Suppressor macrophage treated with lipopolysaccharide for 1 hour (primary cell): Measurements from ENCODE around the gene PLEKHG4B.
A peak's percentile ranks its signal among the peaks of the same experiment; 100 is the strongest.
"Not testable (repeated sequence)": the region's sequence is repeated elsewhere in the genome, so short reads cannot be mapped to it uniquely, and the experiment has no call there.

ENCODE experiments used
- DNase-seq, 3 donors: peaks; one replicate each; pipeline ENCODE4 v3.0.0-alpha.2; 2020 to 2022

The PLEKHG4B gene

DNA sequence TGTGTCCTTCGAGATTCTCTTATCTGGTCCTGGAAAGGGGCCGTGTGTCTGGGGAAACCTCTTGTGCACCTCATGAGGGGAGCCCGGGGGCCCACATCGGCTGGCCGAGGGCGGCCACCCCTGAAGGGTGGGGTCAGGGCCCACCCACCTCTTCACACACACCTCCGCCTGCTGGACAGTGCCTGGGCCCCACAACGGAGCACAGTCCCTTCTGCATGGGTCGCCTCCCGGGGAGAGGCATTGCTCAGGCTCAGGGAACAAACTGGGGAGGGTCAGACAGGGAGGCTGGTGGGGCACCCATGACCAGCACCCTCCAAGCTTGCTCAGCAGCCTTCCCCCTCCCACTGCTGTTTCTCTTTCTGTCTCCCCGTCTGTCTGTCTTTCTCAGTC lies 98.0 kb downstream of the PLEKHG4B start:
- DNase-seq = no peak

DNA sequence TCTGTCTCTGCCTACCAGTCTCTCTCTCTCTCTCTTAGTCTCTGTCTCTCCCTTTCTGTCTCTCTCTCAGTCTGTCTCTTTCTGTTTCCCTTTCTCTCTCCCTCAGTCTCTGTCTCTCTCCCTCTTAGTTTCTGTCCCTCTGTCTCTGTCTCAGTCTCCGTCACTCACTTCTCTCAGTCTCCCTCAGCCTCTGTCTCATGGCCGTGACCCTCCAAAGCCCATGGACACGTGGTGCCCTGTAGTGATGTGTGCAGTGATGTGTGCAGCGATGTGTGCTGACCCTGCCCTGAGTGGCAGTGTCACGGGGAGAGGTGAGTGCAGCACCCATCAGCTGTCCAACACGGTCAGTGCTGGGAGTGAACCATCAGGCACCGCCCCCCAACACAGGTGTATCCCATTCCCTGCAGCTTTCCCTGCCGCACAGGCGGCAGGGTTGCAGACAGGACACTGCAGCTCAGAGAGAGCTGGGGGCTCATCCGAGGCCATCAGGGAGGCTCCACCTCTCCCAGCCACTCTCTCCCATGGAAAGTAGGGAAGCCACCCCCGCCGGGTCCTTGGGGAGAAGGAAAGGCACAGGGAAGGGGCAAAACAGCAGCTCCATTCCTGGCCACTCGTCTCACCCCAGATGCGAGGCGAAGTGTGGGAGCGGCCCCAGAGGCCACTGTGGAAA lies 98.5 kb downstream of the PLEKHG4B start:
- no peak for DNase-seq

DNA sequence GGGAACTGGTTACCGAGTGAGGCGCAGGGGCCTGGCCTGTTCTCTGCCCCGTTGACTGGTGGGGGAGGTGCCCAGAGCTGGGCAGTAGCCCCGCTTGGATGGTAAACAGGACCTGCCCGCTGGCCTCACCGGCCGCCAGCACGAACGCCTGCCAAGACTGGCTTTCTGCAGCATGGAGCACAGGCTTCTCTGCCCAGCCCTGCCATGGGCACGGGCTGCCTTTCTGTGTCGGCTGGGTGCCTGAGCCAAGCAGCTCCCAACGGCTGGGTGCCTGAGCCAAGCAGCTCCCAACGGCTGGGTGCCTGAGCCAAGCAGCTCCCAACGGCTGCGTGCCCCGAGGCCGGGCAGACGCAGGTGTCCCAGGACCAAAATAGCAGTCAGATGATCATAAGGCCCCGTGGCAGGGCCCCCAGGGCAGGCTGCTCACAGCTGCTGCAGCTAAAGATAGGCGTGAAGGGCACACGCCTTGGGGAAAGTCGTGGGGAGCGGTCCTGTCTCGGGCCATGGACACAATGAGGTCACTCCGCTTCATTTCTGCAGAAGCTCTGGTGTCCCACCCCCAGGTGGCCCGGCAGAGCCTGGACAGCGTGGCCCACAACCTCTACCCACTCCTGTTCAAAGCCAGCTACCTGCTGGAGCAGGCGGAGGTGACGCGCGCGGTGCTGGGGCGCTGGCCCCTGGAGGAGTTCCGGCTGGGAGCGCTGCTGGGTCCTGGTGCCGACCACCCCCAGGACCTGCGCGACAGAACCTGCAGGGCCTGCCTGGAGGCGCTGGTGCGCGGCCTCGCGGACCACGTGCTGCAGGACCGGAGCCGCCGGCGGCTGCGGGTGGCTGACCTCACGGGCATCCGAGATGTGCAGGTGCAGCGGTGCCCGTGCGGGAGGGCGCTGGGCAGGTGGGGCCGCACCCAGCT lies 99.3 kb downstream of the PLEKHG4B start, which contains the start of gene LRRC14B:
Gene LRRC14B, plus strand, starts transcription at position 460 of the 913 bp plus-strand sequence. Its CDS starts 44 bp downstream, at position 504.
- no peak for DNase-seq

DNA sequence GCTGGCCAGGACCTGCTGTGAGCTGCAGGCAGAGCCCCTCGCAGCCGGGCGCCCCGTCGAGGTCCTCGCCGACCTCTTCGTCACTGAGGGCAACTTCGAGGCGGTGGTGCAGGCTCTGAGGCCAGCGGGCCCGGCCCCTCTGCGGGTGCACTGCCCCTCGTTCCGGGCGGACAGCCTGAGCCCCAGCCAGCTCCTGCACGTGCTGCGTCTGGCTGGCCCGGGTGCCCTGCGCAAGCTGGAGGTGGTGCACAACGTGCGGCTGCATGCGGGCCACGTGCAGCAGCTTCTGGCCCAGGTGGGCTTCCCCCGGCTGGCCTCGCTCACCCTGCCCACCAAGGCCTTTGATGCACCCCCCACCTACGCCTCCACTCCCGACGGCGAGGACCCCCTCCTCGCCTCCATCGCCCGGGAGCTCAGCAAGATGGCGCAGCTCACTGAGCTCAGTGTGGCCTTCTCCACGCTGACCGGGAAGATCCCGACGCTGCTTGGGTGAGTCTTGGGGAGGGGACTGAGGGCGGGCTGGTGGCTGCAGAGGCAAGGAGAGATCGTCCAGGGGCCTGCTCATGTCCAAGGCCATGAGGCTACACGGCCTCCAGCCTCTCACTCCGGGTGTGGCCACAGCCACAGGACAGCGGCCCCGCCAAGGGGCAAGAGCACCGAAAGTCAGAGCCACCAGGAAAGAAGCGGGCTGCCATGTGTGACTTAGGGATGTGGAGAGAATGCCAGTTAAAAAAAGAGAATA lies 100.2 kb downstream of the PLEKHG4B start:
- DNase-seq = no peak

DNA sequence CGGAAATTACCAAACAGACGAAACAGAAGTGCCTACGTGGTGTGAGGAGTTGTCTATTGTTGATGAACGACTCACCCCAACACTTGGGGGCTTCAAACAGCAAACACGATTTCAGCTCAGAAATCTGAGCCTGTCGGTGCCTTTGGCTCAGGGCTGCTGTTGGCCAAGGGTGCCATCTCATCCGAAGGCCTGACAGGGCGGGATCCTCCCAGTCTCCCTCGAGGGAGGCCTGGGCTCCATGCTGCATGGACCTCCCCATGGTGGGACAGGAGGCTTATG lies 100.7 kb downstream of the PLEKHG4B start:
- no peak for DNase-seq

DNA sequence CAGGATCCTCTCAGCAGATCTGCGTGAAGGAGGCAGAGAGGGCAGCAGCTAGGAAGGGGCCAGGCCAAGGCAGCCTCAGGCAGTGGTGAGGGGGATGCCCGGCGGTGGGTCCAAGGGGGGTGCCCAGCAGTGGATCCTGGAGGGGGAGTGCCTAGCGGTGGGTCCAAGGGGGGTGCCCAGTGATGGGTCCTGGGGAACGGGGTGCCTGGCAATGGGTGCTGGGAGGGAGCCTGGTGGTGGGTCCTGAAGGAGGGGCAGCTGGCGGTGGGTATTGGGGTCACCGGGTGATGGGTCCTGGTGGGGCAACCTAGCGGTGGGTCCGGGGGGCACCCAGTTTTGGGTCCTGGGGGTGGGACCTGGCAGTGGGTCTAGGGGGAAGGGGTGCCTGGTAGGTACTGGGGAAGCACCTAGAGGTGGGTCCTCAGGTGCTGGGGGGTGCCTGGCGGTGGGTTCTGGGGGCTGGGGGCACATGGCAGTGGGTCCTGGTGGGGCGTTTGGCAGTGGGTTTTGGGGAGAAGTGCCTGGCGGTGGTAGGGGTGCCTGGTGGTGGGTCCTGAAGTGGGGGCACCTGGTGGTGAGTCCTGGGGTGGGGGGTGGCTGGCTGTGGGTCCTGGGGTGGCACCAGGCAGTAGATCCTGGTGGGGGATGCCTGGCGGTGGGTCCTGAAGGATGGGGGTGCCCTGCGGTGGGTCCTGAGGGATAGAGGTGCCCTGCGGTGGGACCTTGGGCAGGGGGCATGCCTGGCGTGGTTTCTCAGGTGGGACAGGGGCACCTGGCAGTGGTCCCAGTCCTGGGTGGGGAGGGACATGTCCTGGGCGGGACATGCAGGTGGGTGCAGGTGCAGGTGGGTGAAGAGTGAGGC lies 101.2 kb downstream of the PLEKHG4B start:
- no peak for DNase-seq

DNA sequence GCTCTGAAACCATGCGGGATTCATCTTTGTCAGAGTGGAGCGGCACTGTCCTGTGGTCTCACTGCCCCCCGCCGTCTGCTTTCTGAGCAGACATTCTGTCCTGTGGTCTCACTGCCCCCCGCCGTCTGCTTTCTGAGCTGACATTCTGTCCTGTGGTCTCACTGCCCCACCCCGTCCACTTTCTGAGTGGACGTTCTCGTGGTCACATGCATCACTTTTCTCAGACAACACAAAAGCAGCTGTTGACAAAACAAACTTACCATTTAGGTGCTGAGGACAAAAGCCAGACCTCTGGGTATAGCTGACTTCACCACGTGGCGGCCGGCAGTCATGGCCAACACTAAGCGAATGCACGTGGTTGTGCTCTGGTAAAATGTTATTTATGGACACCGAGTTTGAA lies 102.1 kb downstream of the PLEKHG4B start:
- DNase-seq = no peak

DNA sequence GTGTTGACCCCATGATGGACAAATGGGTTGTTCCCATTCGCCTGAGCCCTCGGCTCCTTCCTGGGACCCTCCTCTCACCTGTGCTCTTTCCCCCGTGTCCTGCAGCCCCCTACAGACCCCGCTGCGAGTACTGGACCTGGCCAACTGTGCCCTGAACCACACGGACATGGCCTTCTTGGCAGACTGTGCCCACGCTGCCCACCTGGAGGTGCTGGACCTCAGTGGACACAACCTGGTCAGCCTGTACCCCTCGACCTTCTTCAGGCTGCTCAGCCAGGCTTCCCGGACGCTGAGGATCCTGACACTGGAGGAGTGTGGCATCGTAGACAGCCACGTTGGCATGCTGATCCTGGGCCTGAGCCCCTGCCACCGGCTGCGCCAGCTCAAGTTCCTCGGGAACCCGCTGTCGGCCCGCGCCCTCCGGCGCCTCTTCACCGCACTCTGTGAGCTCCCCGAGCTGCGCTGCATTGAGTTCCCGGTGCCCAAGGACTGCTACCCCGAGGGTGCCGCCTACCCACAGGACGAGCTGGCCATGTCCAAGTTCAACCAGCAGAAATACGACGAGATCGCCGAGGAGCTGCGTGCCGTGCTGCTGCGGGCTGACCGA lies 102.7 kb downstream of the PLEKHG4B start:
- no peak for DNase-seq

DNA sequence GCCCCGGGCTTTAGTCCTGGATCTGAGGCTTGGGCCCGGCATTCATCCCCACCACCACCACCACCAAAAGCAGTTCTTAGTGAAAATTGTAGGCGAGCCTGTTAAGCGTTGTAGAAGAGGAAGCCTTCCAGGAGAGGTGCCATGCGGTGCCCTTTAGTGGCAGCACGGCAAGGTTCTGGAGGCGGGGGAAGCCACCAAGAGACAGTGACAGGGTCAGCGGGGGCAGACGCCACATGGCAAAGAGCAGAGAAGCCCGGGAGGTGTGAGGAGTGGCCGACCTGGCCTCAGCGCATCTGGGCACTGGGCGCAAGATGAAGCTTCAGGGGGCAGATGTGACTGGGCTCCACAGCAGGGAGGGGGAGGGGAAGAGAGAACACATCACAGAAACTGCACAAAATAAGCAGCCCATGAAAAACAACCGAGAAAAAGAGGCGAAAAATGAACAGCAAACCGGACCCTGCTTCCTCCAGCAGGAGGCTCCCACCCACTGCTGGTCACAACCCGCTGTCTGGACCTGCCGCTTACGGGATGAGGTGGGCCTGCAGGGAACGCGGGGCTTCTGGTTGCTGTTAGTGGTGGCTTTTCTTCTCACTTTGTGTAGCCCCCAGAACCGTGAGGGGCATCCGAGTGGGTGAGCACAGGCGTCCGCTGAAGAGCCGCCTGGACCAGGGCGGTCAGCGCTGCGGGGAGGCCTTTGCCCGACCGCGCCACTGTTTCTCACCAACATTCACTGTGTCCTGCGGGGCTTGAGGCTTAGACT lies 103.6 kb downstream of the PLEKHG4B start:
- peak in 1 of 3 donors; percentile 8 for DNase-seq

DNA sequence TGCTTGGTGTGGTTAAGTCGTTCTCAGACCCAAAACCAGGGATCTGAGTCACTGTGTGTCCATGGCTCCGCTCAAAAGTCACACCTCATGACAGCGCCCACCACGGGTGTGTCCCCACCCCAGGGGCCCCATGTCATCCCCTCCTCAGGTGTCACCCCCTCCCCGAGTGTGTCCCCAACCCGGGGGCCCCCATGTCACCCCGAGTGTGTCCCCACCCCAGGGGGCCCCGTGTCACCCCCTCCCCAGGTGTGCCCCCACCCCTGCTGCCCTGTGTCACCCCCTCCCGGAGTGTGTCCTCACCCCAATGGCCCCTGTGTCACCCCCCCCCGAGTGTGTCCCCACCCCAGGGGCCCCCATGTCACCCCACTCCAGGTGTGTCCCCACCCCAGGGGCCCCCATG lies 104.4 kb downstream of the PLEKHG4B start:
- DNase-seq = no peak

DNA sequence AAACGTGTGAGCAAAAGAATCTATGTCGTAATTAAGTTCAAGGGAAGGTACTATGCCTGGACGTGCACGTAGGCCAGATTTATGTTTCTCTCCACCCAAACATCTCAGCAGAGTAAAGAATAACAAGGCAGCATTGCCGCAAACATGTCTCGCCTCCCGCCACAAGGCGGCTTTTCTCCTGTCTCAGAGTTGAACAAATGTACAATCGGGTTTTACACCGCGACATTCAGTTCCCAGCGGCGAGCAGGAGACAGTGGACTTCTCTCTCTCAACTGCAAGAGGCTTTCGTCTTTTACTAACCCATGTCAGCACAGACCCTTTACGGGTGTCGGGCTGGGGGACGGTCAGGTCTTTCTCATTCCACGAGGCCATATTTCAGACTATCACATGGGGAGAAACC lies 105.1 kb downstream of the PLEKHG4B start:
- DNase-seq = not testable (repeated sequence)

DNA sequence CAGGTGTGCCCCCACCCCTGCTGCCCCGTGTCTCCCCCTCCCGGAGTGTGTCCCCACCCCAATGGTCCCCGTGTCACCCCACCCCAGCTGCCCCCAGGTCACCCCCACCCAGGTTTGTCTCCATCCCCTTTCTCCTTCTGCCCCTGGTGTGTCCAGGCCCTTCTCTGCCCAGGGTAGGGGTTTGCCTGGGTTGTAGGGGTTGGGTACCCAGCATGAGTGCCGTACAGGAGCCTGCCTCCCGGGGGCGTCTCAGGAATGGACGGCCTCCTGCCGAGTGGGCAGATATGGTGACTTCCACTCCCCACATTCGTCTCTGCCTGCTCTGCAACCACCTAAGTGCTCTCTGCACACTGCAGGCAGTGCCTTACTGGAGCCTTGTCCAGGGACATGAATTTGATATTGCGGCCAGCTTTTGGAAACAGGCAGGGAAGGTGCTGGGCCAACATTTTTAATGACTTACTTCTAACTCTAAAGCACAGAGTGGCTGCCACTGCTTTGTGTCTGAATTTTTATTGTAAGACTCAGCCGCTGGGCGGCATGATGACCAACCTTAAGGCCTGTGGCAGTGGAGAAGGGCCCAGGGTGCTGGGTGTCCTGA lies 106.0 kb downstream of the PLEKHG4B start:
- DNase-seq = no peak

DNA sequence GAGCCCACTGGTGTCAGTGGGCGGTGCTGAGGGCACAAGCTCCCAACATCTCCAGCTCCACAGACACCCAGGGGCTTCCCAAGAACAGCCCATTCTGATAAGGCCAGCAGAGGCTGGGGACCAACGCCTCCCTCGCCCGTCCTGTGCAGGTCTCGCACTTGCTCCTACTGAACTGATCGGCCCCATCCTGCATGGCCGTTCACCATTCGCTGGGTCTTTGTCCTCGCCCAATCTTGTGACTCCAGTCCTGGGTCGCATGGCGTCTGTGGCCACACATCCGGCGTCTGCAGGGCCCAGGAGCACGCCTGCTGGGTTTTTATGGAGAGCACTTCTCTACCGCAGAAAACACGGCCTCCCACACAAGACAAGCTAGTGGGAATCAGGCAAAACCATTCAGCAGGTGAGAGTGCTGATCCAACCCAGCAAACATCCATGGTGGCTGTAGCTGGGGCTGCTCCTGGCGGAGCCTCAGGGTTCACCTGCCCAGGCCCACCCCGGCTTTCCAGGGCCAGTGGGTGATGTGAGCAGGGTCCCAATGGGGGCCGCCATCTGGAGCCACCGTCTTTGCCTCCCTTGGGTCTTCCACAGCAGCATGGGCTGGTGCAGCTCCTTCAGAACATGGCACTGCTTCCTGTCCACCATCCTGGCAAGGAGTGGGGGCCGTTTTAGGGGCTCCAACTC lies 106.7 kb downstream of the PLEKHG4B start:
- DNase-seq = no peak

DNA sequence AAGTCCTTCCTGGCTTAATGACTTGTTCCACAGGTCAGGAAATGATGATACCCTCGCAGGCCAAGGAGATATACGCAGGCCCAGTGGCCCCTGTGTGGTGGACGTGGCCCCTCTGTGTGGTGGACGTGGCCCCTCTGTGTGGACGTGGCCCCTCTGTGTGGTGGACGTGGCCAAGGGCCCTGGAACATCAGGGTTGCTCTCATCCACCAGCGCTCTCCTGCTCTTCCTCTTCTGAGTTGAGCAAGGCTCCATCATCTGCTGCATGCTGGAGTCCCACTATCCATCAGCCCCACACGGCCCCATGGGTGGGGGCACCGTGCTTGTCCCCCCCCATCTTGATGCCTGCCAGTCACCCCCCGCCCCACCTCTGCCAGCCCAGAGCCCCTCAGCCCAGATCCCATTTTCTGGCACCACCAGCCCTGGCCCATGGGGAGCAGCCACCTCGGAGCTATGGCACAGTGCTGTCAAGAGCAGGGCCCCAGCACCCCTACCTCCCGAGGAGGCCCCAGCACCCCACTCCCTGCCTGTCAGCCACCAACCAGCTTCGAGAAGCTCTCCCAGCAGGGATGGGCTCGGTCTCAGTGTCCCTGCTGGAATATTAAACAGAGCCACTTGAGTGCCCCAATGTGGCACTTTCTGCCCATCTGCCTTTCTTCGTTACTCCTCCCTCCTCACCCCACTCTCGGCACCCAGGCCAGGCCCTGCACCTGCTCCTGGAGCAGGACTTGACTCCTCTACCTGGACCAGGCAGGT lies 107.4 kb downstream of the PLEKHG4B start:
- no peak for DNase-seq

DNA sequence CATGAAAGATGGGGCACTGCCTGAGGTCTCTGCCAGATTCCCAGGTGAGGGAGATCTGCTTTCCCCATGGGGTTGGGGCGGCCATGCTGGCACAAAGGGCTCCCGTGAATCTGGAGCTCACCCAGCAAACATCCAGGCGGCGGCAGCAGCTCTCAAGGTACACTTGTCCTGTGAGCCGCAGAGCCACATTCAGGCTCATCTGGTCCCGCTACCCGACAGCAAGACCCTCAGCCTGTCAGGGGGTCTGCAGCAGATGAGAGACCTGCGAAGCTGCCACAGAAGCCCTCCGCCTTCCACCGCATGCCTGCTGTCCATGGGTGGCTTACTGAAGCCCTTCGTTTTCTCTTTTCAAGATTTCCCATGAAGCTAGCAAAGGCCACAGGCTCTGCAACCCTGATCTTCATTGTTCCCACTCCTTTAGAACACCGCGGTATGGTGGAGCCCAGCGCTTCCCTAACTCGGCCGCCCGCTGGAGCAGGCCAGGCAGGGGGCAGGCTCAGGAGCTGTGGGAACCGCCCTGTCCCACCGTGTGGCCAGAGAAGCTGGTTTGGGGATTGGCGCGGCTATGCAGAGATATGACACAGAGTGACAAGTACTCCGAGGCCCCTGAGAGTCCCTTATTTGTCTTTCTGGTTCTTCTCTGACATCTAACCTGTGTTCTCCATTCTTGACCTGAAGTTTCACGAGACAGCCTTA lies 108.1 kb downstream of the PLEKHG4B start:
- DNase-seq = no peak

DNA sequence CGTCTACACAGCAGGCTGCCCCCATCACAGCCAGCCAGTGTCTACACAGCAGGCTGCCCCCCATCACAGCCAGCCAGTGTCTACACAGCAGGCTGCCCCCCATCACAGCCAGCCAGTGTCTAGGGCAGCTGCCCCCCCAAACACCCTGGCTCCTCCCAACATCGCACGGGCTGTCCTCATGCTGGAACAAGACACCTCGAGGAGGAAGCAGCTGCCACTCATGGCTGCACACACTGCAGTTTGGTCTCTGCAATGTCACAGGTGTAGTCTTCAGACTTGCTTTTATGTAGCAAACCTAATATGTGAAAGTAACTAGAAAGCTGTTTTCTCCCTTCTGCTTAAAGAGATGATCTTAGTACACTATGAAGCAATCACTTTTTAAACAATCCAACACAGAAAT lies 109.0 kb downstream of the PLEKHG4B start:
- DNase-seq = no peak

DNA sequence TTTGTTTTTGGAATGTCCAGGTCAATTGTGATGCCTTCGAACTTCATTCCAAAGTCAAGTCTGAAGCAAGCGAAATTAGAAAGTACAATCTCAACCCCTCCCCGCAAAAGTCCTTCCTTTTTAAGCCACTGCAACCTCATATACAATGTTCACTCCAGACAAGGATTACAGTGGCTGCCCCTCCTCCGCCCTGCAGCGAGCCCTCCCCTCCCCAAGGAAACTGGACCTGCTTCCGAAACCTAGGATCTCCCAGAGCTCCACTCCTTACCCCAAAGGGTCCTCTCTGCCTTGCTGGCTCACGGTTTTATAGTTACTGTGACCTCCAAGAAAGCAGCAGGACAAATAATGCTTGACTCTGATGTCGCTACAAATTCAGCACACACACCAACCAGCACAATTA lies 109.7 kb downstream of the PLEKHG4B start:
- DNase-seq = no peak

DNA sequence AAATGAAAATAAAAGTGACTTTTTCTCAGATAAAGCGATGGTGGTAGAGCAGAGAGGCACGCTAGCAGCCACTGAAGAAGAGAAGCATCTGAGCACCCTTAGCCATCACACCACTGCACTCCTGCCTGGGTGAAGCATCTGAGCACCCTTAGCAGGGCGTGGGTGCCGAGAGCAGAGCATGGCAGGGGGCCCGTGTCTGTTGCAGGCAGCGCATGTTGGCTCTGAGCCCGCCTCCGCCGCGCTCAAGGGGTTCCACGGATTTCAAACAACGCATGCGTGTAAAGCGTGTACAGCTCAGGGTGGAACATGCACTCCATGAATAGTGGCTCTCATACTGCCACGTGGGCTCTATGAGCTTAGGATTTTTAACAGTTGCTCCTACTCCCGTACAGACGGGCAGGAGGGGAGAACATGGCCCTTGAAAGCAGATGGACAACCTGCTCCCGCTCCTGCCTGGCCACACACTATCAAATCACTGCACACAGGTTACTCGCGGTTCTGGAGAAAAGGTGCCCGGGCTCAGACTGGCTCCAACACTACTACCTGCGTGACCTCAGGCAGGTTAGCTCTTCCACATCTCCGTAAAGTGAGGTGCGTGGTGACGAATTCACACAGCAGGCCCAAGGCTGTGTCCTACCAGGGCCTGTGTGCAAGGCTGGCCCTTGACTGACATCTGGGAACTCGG lies 111.4 kb downstream of the PLEKHG4B start:
- no peak for DNase-seq
